CD4-positive, alpha-beta T cell (primary cell): ENCODE results near the gene WRNIP1. TPM values are rescaled to one million over a fixed set of nuclear protein-coding genes. Genes with fewer than 3 reads are reported as not detected.
A peak's percentile ranks its signal among the peaks of the same experiment; 100 is the strongest.

Experiments used
- ATAC-seq: fragments of 200-7000 bp; cut with Tn5 transposase; one replicate; pipeline ENCODE4 v1.10.0; 2022; ENCODE audit warnings: mild to moderate bottlenecking; ENCODE audit not compliant: poor library complexity
- CTCF ChIA-PET: fragments of 350-600 bp; sonication (Branson Sonifier 250); formaldehyde crosslinking; loops from one replicate; lab custom pipeline; 2021; ENCODE audit warnings: antibody characterized with exemption, inconsistent platforms; lab: Charles Lee
- POLR2A ChIA-PET: fragments of 350-600 bp; sonication (Branson Sonifier 250); formaldehyde crosslinking; loops from one replicate; lab custom pipeline; 2021; ENCODE audit warnings: antibody characterized with exemption, inconsistent platforms; lab: Charles Lee
- DNase-seq, 14 experiments: peaks; one replicate each; pipeline ENCODE4 v3.0.0-alpha.2; 2013 to 2020; ENCODE audit warnings: mixed read lengths in 2 of 14
- H3K27ac ChIP-seq, 2 donors: one replicate each; pipeline versions ENCODE4 v1.5.1 to v1.7.0; 2013; ENCODE audit warnings: low read length in 2 of 2, low read depth in 1 of 2, mild to moderate bottlenecking in 1 of 2
- H3K27me3 ChIP-seq, 2 experiments: 1 replicate in 1 of 2; 2 replicates in 1 of 2; pipeline versions ENCODE4 v1.6.1 to v1.7.0; 2013; ENCODE audit warnings: low read length in 2 of 2, control low read depth in 1 of 2, mild to moderate bottlenecking in 1 of 2, moderate library complexity in 1 of 2; ENCODE audit not compliant: insufficient read depth in 2 of 2, control insufficient read depth in 1 of 2
- H3K36me3 ChIP-seq: one replicate; pipeline ENCODE4 v1.6.1; 2013; ENCODE audit warnings: low read length, control low read depth; ENCODE audit not compliant: insufficient read depth
- H3K4me1 ChIP-seq: one replicate; pipeline ENCODE4 v1.6.1; 2013; ENCODE audit warnings: low read length, control low read depth; ENCODE audit not compliant: insufficient read depth
- H3K4me3 ChIP-seq: one replicate; pipeline ENCODE4 v1.5.1; 2013; ENCODE audit warnings: mild to moderate bottlenecking, low read length, moderate library complexity
- H3K9me3 ChIP-seq, 2 experiments: 1 replicate in 1 of 2; 2 replicates in 1 of 2; pipeline versions ENCODE4 v1.6.1 to v1.7.0; 2013; ENCODE audit warnings: low read length in 2 of 2, mild to moderate bottlenecking in 2 of 2, control low read depth in 1 of 2, moderate library complexity in 1 of 2; ENCODE audit not compliant: control insufficient read depth in 1 of 2, insufficient read depth in 1 of 2
- H3K27ac Mint-ChIP-seq: one replicate; pipeline ENCODE4 v1.8.0; 2020; ENCODE audit warnings: mixed read lengths
- H3K27me3 Mint-ChIP-seq: one replicate; pipeline ENCODE4 v1.8.0; 2021; ENCODE audit warnings: mixed read lengths
- H3K36me3 Mint-ChIP-seq: one replicate; pipeline ENCODE4 v1.8.0; 2021; ENCODE audit warnings: low read depth, mixed read lengths
- H3K4me1 Mint-ChIP-seq: one replicate; pipeline ENCODE4 v1.8.0; 2021; ENCODE audit warnings: low read depth, mixed read lengths
- H3K4me3 Mint-ChIP-seq: one replicate; pipeline ENCODE4 v1.8.0; 2020; ENCODE audit warnings: mild to moderate bottlenecking, mixed read lengths
- H3K9me3 Mint-ChIP-seq: one replicate; pipeline ENCODE4 v1.8.0; 2020; ENCODE audit warnings: mixed read lengths
- intact Hi-C, 2 experiments: fragments of 100-400 bp; cut with DNase I in 1 of 2; cut with micrococcal nuclease in 1 of 2; formaldehyde crosslinking; loops; one replicate each; pipeline versions ENCODE4 v1.15.1 to v1.9.0; 2023 to 2025; cut with DNase I, micrococcal nuclease
- total RNA-seq, 174 experiments: library from RNA in 2 of 174; stranded (reverse) in 2 of 174; gene quantifications; one replicate each; pipeline ENCODE4 v1.2.3 and lab custom pipeline; 2021 to 2026
- TF ChIP-seq, protein P1 (sequence below): fragments of 200-600 bp; IDR thresholded peaks from one replicate; pipeline ENCODE4 v1.8.0; 2022; ENCODE audit warnings: antibody characterized with exemption, mild to moderate bottlenecking

Gene WRNIP1
- total RNA-seq, 2 experiments from 2014 or later = 22.4 to 25.2 TPM

DNA sequence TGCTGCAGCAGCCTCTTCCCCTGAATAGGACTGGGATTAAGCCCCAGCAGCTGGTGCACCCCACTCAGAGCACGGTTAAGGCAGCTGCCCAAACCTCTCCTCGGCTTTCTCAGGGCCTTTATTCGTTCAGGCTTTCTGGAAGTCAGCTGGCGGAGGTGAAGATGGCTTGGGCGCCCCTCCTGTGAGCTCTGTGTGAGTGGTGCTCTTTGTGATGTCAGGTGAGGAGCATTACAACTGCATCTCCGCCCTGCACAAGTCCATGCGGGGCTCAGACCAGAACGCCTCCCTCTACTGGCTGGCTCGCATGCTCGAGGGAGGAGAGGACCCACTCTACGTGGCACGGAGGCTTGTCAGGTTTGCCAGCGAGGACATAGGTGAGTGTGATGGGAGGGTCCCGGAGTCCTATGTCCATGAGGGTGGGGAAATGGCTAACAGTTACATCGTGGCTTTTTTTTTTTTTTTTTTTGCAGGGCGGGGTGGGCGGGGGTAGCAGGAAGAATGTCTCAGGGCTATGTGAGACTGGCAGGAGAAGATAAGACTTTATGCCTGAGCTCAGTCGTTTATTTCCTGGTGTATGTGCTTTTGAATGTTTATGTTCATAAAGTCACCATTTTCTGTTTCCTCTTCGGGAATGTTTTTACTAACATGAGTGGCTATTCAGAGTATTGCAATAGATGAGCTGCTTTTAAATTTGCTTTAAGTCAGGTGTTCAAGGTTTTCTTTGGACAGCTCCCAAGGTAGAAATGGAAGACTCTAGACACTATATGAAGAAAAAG lies 18.2 kb downstream of the WRNIP1 start:
- DNase-seq (peak in 1 of 14 experiments; percentile 13), ATAC-seq (peak; percentile 67)
- no peaks in the 10 kb centered on the region for H3K27me3 ChIP-seq
- peaks cover 94% of the 10 kb centered on the region for H3K36me3 Mint-ChIP-seq
- H3K4me1 ChIP-seq = peaks cover 5% of the 10 kb centered on the region
- H3K36me3 ChIP-seq = peaks cover 58% of the 10 kb centered on the region
- peaks cover 40% of the 10 kb centered on the region for H3K4me1 Mint-ChIP-seq
- H3K4me3 ChIP-seq = no peak overlapping the region
- intact Hi-C loops = no loop called here
- no peaks in the 10 kb centered on the region for H3K27me3 Mint-ChIP-seq
- peak overlapping the region; percentile 36 for H3K4me3 Mint-ChIP-seq
- TF ChIP-seq, protein P1, sequence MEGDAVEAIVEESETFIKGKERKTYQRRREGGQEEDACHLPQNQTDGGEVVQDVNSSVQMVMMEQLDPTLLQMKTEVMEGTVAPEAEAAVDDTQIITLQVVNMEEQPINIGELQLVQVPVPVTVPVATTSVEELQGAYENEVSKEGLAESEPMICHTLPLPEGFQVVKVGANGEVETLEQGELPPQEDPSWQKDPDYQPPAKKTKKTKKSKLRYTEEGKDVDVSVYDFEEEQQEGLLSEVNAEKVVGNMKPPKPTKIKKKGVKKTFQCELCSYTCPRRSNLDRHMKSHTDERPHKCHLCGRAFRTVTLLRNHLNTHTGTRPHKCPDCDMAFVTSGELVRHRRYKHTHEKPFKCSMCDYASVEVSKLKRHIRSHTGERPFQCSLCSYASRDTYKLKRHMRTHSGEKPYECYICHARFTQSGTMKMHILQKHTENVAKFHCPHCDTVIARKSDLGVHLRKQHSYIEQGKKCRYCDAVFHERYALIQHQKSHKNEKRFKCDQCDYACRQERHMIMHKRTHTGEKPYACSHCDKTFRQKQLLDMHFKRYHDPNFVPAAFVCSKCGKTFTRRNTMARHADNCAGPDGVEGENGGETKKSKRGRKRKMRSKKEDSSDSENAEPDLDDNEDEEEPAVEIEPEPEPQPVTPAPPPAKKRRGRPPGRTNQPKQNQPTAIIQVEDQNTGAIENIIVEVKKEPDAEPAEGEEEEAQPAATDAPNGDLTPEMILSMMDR = no peak
- POLR2A ChIA-PET = interaction anchor here (0.7 to 1.4 kb wide), 3 partner anchors 10 to 207 kb away, joined by 3 to 5 read pairs (median 3); no protein-coding TSS in a partner anchor
- H3K9me3 ChIP-seq = no peaks in the 10 kb centered on the region
- H3K27ac ChIP-seq = no peak overlapping the region
- no peaks in the 10 kb centered on the region for H3K9me3 Mint-ChIP-seq
- peak overlapping the region; percentile 19 for H3K27ac Mint-ChIP-seq
- CTCF ChIA-PET = interaction anchor here (1.4 to 2.0 kb wide), 2 partner anchors 8 to 17 kb away, joined by 3 to 4 read pairs; no protein-coding TSS in a partner anchor

DNA sequence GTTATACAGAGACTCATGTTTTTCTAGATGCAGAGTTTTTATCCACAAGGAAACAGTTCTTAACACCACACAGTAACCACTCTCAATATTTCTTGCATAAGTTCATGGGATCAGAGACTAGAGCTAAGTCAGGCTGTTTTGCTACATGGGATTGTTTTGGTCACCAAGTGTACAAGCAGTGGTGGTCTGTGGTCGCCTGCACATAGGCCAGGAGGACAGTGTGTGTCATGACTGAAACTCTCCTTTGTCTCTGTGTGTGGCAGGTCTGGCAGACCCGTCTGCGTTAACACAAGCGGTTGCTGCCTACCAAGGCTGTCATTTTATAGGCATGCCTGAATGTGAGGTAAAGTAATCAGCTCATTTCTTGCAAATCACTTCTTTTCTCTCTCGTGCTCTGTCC lies 18.9 kb downstream of the WRNIP1 start:
- no peak for ATAC-seq
- Mint-ChIP-seq H3K27ac (peak overlapping the region; percentile 19), H3K4me3 (no peak overlapping the region), H3K9me3 (no peaks in the 10 kb centered on the region), H3K36me3 (peaks cover 87% of the 10 kb centered on the region), H3K4me1 (peaks cover 39% of the 10 kb centered on the region), H3K27me3 (no peaks in the 10 kb centered on the region)
- no peaks in the 10 kb centered on the region for H3K27me3 ChIP-seq
- H3K27ac ChIP-seq = no peak overlapping the region
- CTCF ChIA-PET = interaction anchor here (1.4 kb wide), 1 partner anchor 17 kb away, joined by 3 read pairs; no protein-coding TSS in a partner anchor
- POLR2A ChIA-PET = interaction anchor here (0.9 to 1.4 kb wide), 2 partner anchors 9 to 18 kb away, joined by 3 to 5 read pairs; no protein-coding TSS in a partner anchor
- TF ChIP-seq, protein P1 = no peak
- H3K4me1 ChIP-seq = peaks cover 5% of the 10 kb centered on the region
- H3K4me3 ChIP-seq = no peak overlapping the region
- no peaks in the 10 kb centered on the region for H3K9me3 ChIP-seq
- H3K36me3 ChIP-seq = peaks cover 51% of the 10 kb centered on the region
- intact Hi-C loops = no loop called here
- no peak for DNase-seq

DNA sequence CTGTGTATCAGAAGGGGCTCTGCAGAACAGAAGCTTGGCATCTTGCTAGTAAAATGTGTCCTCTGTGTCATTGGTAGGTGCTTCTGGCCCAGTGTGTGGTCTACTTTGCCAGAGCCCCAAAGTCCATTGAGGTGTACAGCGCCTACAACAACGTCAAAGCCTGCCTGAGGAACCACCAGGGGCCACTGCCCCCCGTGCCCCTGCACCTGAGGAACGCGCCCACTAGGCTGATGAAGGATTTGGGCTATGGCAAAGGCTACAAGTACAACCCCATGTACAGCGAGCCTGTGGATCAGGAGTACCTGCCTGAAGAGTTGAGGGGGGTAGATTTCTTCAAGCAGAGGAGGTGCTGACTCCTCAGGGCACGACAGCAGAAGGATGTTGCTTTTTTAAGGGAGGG lies 19.7 kb downstream of the WRNIP1 start:
- Mint-ChIP-seq H3K4me3 (no peak overlapping the region), H3K36me3 (peaks cover 78% of the 10 kb centered on the region), H3K27me3 (no peaks in the 10 kb centered on the region), H3K27ac (no peak overlapping the region), H3K9me3 (no peaks in the 10 kb centered on the region), H3K4me1 (peaks cover 35% of the 10 kb centered on the region)
- Histone ChIP-seq H3K9me3 (no peaks in the 10 kb centered on the region), H3K36me3 (peaks cover 43% of the 10 kb centered on the region), H3K4me3 (no peak overlapping the region), H3K27me3 (no peaks in the 10 kb centered on the region), H3K4me1 (peaks cover 5% of the 10 kb centered on the region), H3K27ac (no peak overlapping the region)
- ChIA-PET POLR2A (interaction anchor here (0.7 kb wide), 1 partner anchor 56 kb away, joined by 4 read pairs; no protein-coding TSS in a partner anchor), CTCF (interaction anchor here (0.7 kb wide), 1 partner anchor 578 kb away, joined by 3 read pairs; no protein-coding TSS in a partner anchor)
- ATAC-seq = no peak
- intact Hi-C loops = no loop called here
- DNase-seq = no peak
- TF ChIP-seq, protein P1 = no peak
